Psoas muscle (tissue), 8 donors: ENCODE measurements around the gene RUNX2. TPM values are rescaled to one million over a fixed set of nuclear protein-coding genes. Genes with fewer than 3 reads are reported as not detected.

ENCODE experiments used
- ATAC-seq, 4 donors: fragments of 200-7000 bp; cut with Tn5 transposase; one replicate each; pipeline ENCODE4 v1.9.1; 2020; ENCODE audit warnings: moderate library complexity in 3 of 4, mild to moderate bottlenecking in 2 of 4
- DNase-seq, 2 donors: peaks; one replicate each; pipeline ENCODE4 v3.0.0-alpha.2; 2020
- H3K27ac ChIP-seq: fragments of 200-600 bp; one replicate; pipeline ENCODE4 v1.8.0; 2022
- H3K27me3 ChIP-seq, 3 donors: fragments of 200-600 bp in 1 of 3; one replicate each; pipeline versions ENCODE4 v1.6.1 to v1.8.0; 2013 to 2022; ENCODE audit warnings: low read length in 2 of 3, mild to moderate bottlenecking in 2 of 3, moderate library complexity in 1 of 3; ENCODE audit not compliant: insufficient read depth in 3 of 3
- H3K36me3 ChIP-seq, 2 donors: fragments of 200-600 bp in 1 of 2; one replicate each; pipeline versions ENCODE4 v1.6.1 to v1.8.0; 2013 to 2022; ENCODE audit warnings: low read depth in 1 of 2, mild to moderate bottlenecking in 1 of 2, moderate library complexity in 1 of 2; ENCODE audit not compliant: insufficient read depth in 1 of 2
- H3K4me1 ChIP-seq: fragments of 200-600 bp; one replicate; pipeline ENCODE4 v1.8.0; 2022
- H3K4me3 ChIP-seq: fragments of 200-600 bp; one replicate; pipeline ENCODE4 v1.8.0; 2022; ENCODE audit warnings: mild to moderate bottlenecking
- H3K9me3 ChIP-seq: fragments of 200-600 bp; one replicate; pipeline ENCODE4 v1.8.0; 2022
- WGBS, 3 donors: extraction: QIAGEN DNeasy Blood & Tissue Kit; methylation state at CpG; one replicate each; pipeline versions ENCODE4 v1.1.6 to v1.1.7; 2013; 5-methylcytosine and 5-hydroxymethylcytosine counted together
- intact Hi-C, 2 donors: fragments of 100-400 bp; cut with DNase I; formaldehyde crosslinking; loops; one replicate each; pipeline versions ENCODE4 v1.11.0 to v1.14.2; 2022
- polyA plus RNA-seq, 3 donors: library from polyadenylated mRNA; stranded (reverse); fragments of 200-250 nt; gene quantifications; one replicate each; pipeline ENCODE4 v1.2.3, GENCODE V29; 2013
- total RNA-seq, 4 donors: library from RNA; stranded (reverse); fragmentation: NEBNext Ultra II Directional in 2 of 4; extraction: Animal tissue kit (Norgen Biotek cat#: 25700) in 2 of 4; gene quantifications; one replicate each; pipeline versions ENCODE4 v1.2.1 to v1.2.4, GENCODE V29; 2021 to 2023
- TF ChIP-seq, protein P1 (sequence below): fragments of 200-600 bp; IDR thresholded peaks from one replicate; pipeline ENCODE4 v1.8.0; 2022; ENCODE audit warnings: antibody characterized with exemption
- donor health status: healthy with polysubstance abuse.
- donor health status: DM: no; HTN: no; CAD: no; lungs with moderate emphysema.
- donor health status: Bipolar disorder and iron deficiency.
- donor health status: healthy.
- donor health status: DM: yes; HTN: yes; CAD: no.
- donor health status: DM: no; HTN: no; CAD: no.
- donor health status: DM: no; HTN: no; CAD: no.
- donor health status: DM: yes; HTN: yes; CAD: no.

The RUNX2 gene
- total and polyA plus RNA-seq, 7 donors = 0.07 to 0.69 (median 0.21) TPM

DNA sequence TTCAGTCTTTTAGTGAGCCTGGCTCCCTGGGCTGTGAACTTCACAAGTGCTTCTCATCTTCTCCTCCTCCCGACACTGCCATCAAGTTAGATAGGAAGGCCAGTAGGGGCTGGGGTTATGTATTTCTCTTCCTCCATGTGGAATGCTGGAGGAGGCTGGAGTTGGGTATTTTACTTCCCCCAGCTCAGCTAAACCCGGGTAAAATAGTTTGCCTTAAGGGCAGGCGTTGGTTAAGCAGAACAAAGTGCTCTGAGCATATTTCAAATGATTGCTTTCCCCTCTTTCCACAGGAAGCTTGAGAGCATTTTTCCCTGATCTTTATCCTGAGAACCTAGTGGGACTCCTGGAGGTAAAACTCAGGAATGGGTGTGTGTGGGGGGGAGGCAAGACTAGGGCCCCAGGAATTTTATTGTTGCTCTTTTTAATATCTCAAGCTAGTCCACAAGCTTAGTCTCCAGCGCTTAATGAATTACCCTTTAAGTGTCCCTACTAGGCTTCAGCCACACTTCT is 66.5 kb downstream of the RUNX2 start:
- Histone ChIP-seq H3K36me3 (no peaks in the 10 kb centered on the region), H3K9me3 (no peaks in the 10 kb centered on the region), H3K27ac (no peak overlapping the region), H3K4me1 (no peaks in the 10 kb centered on the region), H3K4me3 (no peak overlapping the region), H3K27me3 (no peaks in the 10 kb centered on the region)
- 78 to 82% (median 81%) methylated on average over 4 of the region's 4 CpGs for WGBS, 3 donors
- DNase-seq = no peak
- intact Hi-C loops = no loop called here
- TF ChIP-seq, protein P1, sequence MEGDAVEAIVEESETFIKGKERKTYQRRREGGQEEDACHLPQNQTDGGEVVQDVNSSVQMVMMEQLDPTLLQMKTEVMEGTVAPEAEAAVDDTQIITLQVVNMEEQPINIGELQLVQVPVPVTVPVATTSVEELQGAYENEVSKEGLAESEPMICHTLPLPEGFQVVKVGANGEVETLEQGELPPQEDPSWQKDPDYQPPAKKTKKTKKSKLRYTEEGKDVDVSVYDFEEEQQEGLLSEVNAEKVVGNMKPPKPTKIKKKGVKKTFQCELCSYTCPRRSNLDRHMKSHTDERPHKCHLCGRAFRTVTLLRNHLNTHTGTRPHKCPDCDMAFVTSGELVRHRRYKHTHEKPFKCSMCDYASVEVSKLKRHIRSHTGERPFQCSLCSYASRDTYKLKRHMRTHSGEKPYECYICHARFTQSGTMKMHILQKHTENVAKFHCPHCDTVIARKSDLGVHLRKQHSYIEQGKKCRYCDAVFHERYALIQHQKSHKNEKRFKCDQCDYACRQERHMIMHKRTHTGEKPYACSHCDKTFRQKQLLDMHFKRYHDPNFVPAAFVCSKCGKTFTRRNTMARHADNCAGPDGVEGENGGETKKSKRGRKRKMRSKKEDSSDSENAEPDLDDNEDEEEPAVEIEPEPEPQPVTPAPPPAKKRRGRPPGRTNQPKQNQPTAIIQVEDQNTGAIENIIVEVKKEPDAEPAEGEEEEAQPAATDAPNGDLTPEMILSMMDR = no peak
- ATAC-seq = no peak

- no peaks in the 10 kb centered on the region for H3K9me3 ChIP-seq
- H3K27ac ChIP-seq = no peak overlapping the region
- intact Hi-C loops = no loop called here
- H3K4me1 ChIP-seq = no peaks in the 10 kb centered on the region
- TF ChIP-seq, protein P1 = no peak
- H3K36me3 ChIP-seq = no peaks in the 10 kb centered on the region
- ATAC-seq = no peak
- H3K4me3 ChIP-seq = no peak overlapping the region
- DNase-seq = no peak
- WGBS, 3 donors = 68 to 78% (median 77%) methylated on average over 2 of the region's 2 CpGs
- H3K27me3 ChIP-seq = peaks cover 0 to 3% (median 0%) of the 10 kb centered on the region in 3 donors
Measured at GRCh38 chr6:45398075-45398813, 70.1 kb downstream of the RUNX2 start.

GRCh38 chr6:45400021-45400420 is 71.9 kb downstream of the RUNX2 start:
- no peaks in the 10 kb centered on the region for H3K9me3 ChIP-seq
- H3K27ac ChIP-seq = no peak overlapping the region
- peaks cover 0 to 3% (median 0%) of the 10 kb centered on the region in 3 donors for H3K27me3 ChIP-seq
- H3K36me3 ChIP-seq = no peaks in the 10 kb centered on the region
- ATAC-seq (no peak), DNase-seq (no peak)
- no peaks in the 10 kb centered on the region for H3K4me1 ChIP-seq
- H3K4me3 ChIP-seq = no peak overlapping the region
- 65 to 79% (median 75%) methylated on average over 2 of the region's 2 CpGs for WGBS, 3 donors
- intact Hi-C loops = no loop called here
- TF ChIP-seq, protein P1 = no peak

DNA sequence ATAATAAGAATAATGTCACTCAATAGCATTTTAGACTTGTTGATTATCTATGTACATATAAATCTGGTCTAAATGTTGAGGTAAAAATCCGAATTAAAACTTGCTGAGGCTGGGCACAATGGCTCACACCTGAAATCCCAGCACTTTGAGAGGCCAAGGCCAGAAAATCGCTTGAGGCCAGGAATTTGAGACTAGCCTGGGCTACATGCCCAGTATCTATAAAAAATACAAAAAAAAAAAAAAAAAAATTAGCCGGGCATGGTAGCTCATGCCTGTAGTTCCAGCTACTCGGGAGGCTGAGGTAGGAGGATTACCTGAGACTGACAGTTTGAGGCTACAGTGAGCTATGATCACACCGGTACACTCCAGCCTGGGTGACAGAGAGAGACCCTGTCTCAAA is 83.8 kb downstream of the RUNX2 start:
- TF ChIP-seq, protein P1 = no peak
- Histone ChIP-seq H3K9me3 (no peaks in the 10 kb centered on the region), H3K4me1 (no peaks in the 10 kb centered on the region), H3K36me3 (no peaks in the 10 kb centered on the region), H3K4me3 (no peak overlapping the region), H3K27me3 (peaks cover 0 to 23% (median 14%) of the 10 kb centered on the region in 3 donors), H3K27ac (no peak overlapping the region)
- ATAC-seq (no peak), DNase-seq (no peak)
- intact Hi-C loops = loop anchor here in 1 of 2 donors (10.0 kb wide), 1 partner anchor 757 kb away; no protein-coding TSS in a partner anchor
- 65 to 85% (median 68%) methylated on average over 4 to 5 of the region's 5 CpGs for WGBS, 3 donors
